ENCODE results near the gene CSRP1.
"Not testable (repeated sequence)": the region's sequence is repeated elsewhere in the genome, so short reads cannot be mapped to it uniquely, and the experiment has no call there.

Gene CSRP1

GRCh38 chr1:201496296-201496690 lies 10.6 kb downstream of the CSRP1 start:
- no peak for DNase-seq

- no peak for DNase-seq
Measured at GRCh38 chr1:201495551-201496295, 11.2 kb downstream of the CSRP1 start.

DNA sequence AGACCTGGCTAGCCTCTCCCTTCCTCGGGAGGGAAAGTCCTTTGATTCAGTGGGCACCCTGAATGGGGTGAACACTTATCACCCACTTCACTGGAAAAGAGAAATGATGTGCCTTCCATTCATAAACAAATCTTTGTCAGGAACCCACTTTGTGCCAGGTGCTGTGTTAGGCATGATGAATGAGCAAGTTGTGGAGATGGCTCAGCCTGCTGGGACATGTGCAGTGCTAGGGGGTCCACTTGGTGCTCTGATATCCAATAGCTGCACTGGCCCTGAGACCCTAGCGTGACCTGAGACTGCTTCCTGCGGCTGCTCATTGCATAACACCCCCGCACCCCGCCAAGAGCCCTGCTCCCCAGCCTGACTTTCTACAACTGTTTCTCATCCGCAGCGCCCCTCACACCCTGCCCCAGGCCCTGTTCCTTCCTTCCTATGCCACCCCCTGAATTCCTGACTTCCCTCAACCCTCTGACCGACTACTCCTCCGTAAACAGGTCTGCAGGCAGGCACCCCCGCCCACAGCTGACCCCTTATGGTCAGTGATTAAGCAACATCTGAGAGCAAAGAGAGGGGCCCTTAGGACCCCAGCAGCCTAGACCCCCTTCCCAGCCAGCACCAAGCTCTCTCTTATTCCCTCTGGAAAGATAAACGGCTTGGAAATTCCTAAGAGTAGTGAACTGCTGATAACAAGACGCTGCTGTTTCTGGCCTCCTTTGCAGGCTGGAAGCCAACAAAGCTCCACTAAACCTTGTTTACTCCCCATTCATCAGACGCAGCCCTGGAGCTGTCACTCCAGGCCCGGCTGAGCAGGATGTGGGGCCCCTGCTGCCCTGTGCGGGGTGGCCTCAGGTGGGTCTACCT lies 12.9 kb downstream of the CSRP1 start:
- DNase-seq = no peak

GRCh38 chr1:201493026-201493656 lies 13.8 kb downstream of the CSRP1 start:
- DNase-seq = peak; percentile 50

- DNase-seq = no peak
Measured at GRCh38 chr1:201491896-201492511, 14.9 kb downstream of the CSRP1 start.

DNA sequence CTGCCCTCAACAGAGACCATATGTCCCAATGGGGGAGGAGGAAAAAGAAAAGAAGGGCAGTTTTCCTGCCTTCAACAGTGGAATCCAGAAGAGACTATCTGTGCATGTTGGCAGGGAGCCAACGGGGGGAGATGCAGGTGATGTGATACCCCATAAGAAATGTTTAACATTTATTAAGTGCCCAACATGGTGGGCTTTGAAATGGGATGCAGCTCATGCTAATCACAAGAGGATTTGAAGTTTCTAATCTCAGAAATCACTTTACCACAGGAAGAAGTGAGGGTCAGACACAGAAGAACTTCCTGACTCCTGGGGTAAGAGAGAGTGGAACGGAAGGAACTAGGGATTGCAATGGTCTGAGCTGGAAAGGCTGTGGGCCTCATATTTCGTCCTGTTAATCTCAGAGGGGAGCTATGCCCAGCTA lies 16.2 kb downstream of the CSRP1 start:
- no peak for DNase-seq

- DNase-seq = peak; percentile 64
Measured at GRCh38 chr1:201489643-201490261, 17.2 kb downstream of the CSRP1 start.

- peak; percentile 86 for DNase-seq
Measured at GRCh38 chr1:201488830-201489589, 17.9 kb downstream of the CSRP1 start.

GRCh38 chr1:201487742-201488141 lies 19.2 kb downstream of the CSRP1 start:
- no peak for DNase-seq

- peak; percentile 77 for DNase-seq
Measured at GRCh38 chr1:201486187-201486586, 20.7 kb downstream of the CSRP1 start.

GRCh38 chr1:201485184-201485774 lies 21.6 kb downstream of the CSRP1 start:
- no peak for DNase-seq

- no peak for DNase-seq
Measured at GRCh38 chr1:201483373-201483949, 23.5 kb downstream of the CSRP1 start.

GRCh38 chr1:201482755-201483154 lies 24.2 kb downstream of the CSRP1 start:
- no peak for DNase-seq

- DNase-seq = peak; percentile 92
Measured at GRCh38 chr1:201481761-201482493, 25.0 kb downstream of the CSRP1 start.

DNA sequence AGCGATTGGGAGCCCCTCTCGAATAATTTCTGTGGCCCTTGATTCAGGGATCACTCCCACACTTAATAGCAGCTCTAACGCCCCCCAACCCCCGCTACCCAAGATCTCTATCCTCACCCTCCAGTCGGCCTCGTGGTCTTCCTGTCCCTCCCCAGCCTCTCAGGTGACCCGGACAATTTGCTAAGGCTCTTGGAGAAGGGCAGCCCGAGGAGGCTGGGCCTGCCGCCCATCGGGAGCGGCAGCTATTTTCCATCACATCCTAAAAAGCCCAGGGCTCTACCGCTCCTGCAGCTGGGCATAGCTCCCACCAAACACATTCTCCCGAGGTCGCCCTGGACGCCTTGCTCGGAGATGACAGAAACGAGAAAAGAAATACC lies 25.9 kb downstream of the CSRP1 start:
- DNase-seq = no peak

GRCh38 chr1:201480231-201481003 lies 26.5 kb downstream of the CSRP1 start:
- DNase-seq = peak; percentile 91

GRCh38 chr1:201479201-201479730 lies 27.7 kb downstream of the CSRP1 start:
- DNase-seq = no peak

GRCh38 chr1:201478666-201479065 lies 28.3 kb downstream of the CSRP1 start:
- not testable (repeated sequence) for DNase-seq

GRCh38 chr1:201476670-201477344 lies 30.1 kb downstream of the CSRP1 start:
- no peak for DNase-seq
